Measurements from ENCODE around the gene PSMC3. TPM values are rescaled to one million over a fixed set of nuclear protein-coding genes. Genes with fewer than 3 reads are reported as not detected.

PSMC3 gene
- total RNA-seq, 1 donor from 2014 or later = 147 TPM

- DNase-seq = no peak
Measured at GRCh38 chr11:47375020-47375419, 51.2 kb downstream of the PSMC3 start.

- no peak for DNase-seq
Measured at GRCh38 chr11:47374720-47375019, 51.6 kb downstream of the PSMC3 start.

GRCh38 chr11:47373876-47374719 is 52.1 kb downstream of the PSMC3 start:
- DNase-seq = peak; percentile 90

GRCh38 chr11:47372422-47372821 is 53.8 kb downstream of the PSMC3 start:
- DNase-seq = no peak

- no peak for DNase-seq
Measured at GRCh38 chr11:47369676-47370075, 56.6 kb downstream of the PSMC3 start.

Other genes with a start within 250 kb of the PSMC3 start
- 132 and 177 TPM in 2 replicates for gene ARFGAP2, start 249.6 kb downstream of the PSMC3 start, total RNA-seq
- 16.7 and 23.2 TPM in 2 replicates for gene PACSIN3, start 240.0 kb downstream of the PSMC3 start, total RNA-seq
- gene DDB2, start 211.5 kb downstream of the PSMC3 start, total RNA-seq = 59.2 and 71.9 TPM in 2 replicates
- gene ACP2, start 177.6 kb downstream of the PSMC3 start, total RNA-seq = 52.6 and 64.2 TPM in 2 replicates
- gene NR1H3, start 168.4 kb downstream of the PSMC3 start, total RNA-seq = 34.7 and 36.6 TPM in 2 replicates
- 29.8 and 33.6 TPM in 2 replicates for gene MADD, start 156.3 kb downstream of the PSMC3 start, total RNA-seq
- gene MYBPC3, start 73.7 kb downstream of the PSMC3 start, total RNA-seq = not detected in 2 replicates
- not detected in 2 replicates for gene SPI1, start 47.9 kb downstream of the PSMC3 start, total RNA-seq
- gene SLC39A13, start 17.8 kb downstream of the PSMC3 start, total RNA-seq = 72.8 and 78.0 TPM in 2 replicates
- gene RAPSN, start 22.7 kb upstream of the PSMC3 start, total RNA-seq = 0.17 and 0.19 TPM in 2 replicates
- gene CELF1, start 126.7 kb upstream of the PSMC3 start, total RNA-seq = 97.0 and 115 TPM in 2 replicates
- 83.2 and 110 TPM in 2 replicates for gene PTPMT1, start 139.2 kb upstream of the PSMC3 start, total RNA-seq
- 39.3 and 51.7 TPM in 2 replicates for gene KBTBD4, start 152.5 kb upstream of the PSMC3 start, total RNA-seq
- 57.3 and 101 TPM in 2 replicates for gene NDUFS3, start 152.6 kb upstream of the PSMC3 start, total RNA-seq
- gene FAM180B, start 160.2 kb upstream of the PSMC3 start, total RNA-seq = not detected in 2 replicates
- 0.34 and 0.37 TPM in 2 replicates for gene C1QTNF4, start 168.0 kb upstream of the PSMC3 start, total RNA-seq
- 104 and 133 TPM in 2 replicates for gene MTCH2, start 216.1 kb upstream of the PSMC3 start, total RNA-seq